Stimulated activated naive CD8-positive, alpha-beta T cell treated with anti-CD3 and anti-CD28 coated beads, Interleukin-15, Interleukin-2, amounts not matched to agents 100 ng/mL and 50 ng/mL, for 24 hours (primary cell): ENCODE results near the gene GRK7.

Experiments used
- H3K27ac Mint-ChIP-seq: one replicate; pipeline ENCODE4 v1.8.0; 2021; ENCODE audit warnings: mild to moderate bottlenecking, mixed read lengths
- H3K27me3 Mint-ChIP-seq: one replicate; pipeline ENCODE4 v1.8.0; 2021; ENCODE audit warnings: mixed read lengths
- H3K36me3 Mint-ChIP-seq: one replicate; pipeline ENCODE4 v1.8.0; 2021; ENCODE audit warnings: low read depth, mixed read lengths
- H3K4me1 Mint-ChIP-seq: one replicate; pipeline ENCODE4 v1.8.0; 2021; ENCODE audit warnings: low read depth, mixed read lengths
- H3K4me3 Mint-ChIP-seq: one replicate; pipeline ENCODE4 v1.8.0; 2021; ENCODE audit warnings: mild to moderate bottlenecking, mixed read lengths
- H3K9me3 Mint-ChIP-seq: one replicate; pipeline ENCODE4 v1.8.0; 2021; ENCODE audit warnings: mixed read lengths

The GRK7 gene

GRCh38 chr3:141812084-141812483 lies 48.9 kb downstream of the GRK7 start:
- H3K4me3 Mint-ChIP-seq: no peak overlapping the region
- H3K4me1 Mint-ChIP-seq: no peaks in the 10 kb centered on the region
- H3K27me3 Mint-ChIP-seq: peaks cover 15% of the 10 kb centered on the region
- peaks cover 4% of the 10 kb centered on the region for H3K9me3 Mint-ChIP-seq
- H3K36me3 Mint-ChIP-seq: no peaks in the 10 kb centered on the region
- H3K27ac Mint-ChIP-seq: no peak overlapping the region

DNA sequence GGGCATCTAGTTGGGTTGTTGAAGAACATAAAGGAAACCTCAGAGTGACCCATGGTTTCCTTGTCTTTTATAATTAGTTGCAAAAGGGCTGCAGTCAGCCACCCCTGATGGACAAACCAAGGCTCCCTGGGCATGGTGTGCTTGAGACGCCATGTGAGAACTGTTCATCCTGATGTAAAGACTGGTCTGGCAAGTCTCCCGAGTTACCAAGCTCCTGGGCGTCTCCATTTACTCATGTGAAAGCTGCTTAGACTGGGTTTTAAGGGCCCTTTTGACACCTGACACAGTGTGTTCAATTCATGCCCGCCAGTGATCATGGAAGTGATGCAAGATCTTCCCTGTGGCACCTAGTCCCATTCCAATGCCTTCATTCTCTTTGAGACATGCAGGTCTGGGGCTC lies 49.4 kb downstream of the GRK7 start:
- no peaks in the 10 kb centered on the region for H3K36me3 Mint-ChIP-seq
- H3K9me3 Mint-ChIP-seq: peaks cover 4% of the 10 kb centered on the region
- peaks cover 15% of the 10 kb centered on the region for H3K27me3 Mint-ChIP-seq
- no peak overlapping the region for H3K4me3 Mint-ChIP-seq
- no peaks in the 10 kb centered on the region for H3K4me1 Mint-ChIP-seq
- H3K27ac Mint-ChIP-seq: no peak overlapping the region
